Caco-2 (cell line): Measurements from ENCODE around the gene LRRC55. TPM values are rescaled to one million over a fixed set of nuclear protein-coding genes. Genes with fewer than 3 reads are reported as not detected.

Source experiments
- BruUV-seq: library from RNA; stranded (reverse); fragments of 400-500 nt; replicated peaks from 2 replicates; lab custom pipeline; 2021; lab: Mats Ljungman, UMichigan
- CTCF ChIA-PET: fragments of 300-600 bp; sonication (Branson Sonifier 250); formaldehyde crosslinking; loops from one replicate; lab custom pipeline; 2022; ENCODE audit warnings: antibody characterized with exemption; lab: Charles Lee
- POLR2A ChIA-PET: fragments of 300-600 bp; sonication (Branson Sonifier 250); formaldehyde crosslinking; loops from one replicate; lab custom pipeline; 2022; ENCODE audit warnings: antibody characterized with exemption; lab: Charles Lee
- DNase-seq, 2 experiments: peaks; one replicate each; pipeline versions ENCODE4 v3.0.0 to v3.0.0-alpha.2; 2020 to 2022
- H3K27me3 ChIP-seq: replicated peaks from 2 replicates; pipeline ENCODE4 v1.6.0; 2011; ENCODE audit warnings: low read length; ENCODE audit not compliant: control insufficient read depth, insufficient read depth
- H3K36me3 ChIP-seq: 2 replicates; pipeline ENCODE4 v1.5.1; 2011; ENCODE audit warnings: low read length; ENCODE audit not compliant: control insufficient read depth, insufficient read depth
- H3K4me1 ChIP-seq: fragments of 250-450 bp; sonication (Bioruptor Pico); 2 replicates; pipeline ENCODE4 v1.5.1; 2020; ENCODE audit warnings: mild to moderate bottlenecking
- H3K4me3 ChIP-seq: 2 replicates; pipeline ENCODE4 v1.5.1; 2011; ENCODE audit warnings: low read depth, mild to moderate bottlenecking, control low read depth, low read length
- H3K9me3 ChIP-seq: fragments of 250-450 bp; sonication (Bioruptor Pico); 2 replicates; pipeline ENCODE4 v1.5.1; 2020; ENCODE audit warnings: mild to moderate bottlenecking, moderate library complexity
- H3K27ac Mint-ChIP-seq: one replicate; pipeline ENCODE4 v1.8.0; 2022; ENCODE audit warnings: mixed read lengths; ENCODE audit not compliant: unreplicated experiment
- H3K27me3 Mint-ChIP-seq: one replicate; pipeline ENCODE4 v1.8.0; 2022; ENCODE audit warnings: mixed read lengths; ENCODE audit not compliant: insufficient read depth, unreplicated experiment
- H3K36me3 Mint-ChIP-seq: one replicate; pipeline ENCODE4 v1.8.0; 2022; ENCODE audit warnings: mild to moderate bottlenecking, mixed read lengths; ENCODE audit not compliant: insufficient read depth, unreplicated experiment
- H3K4me1 Mint-ChIP-seq: one replicate; pipeline ENCODE4 v1.8.0; 2022; ENCODE audit warnings: low read depth, mixed read lengths; ENCODE audit not compliant: unreplicated experiment
- H3K4me3 Mint-ChIP-seq: one replicate; pipeline ENCODE4 v1.8.0; 2022; ENCODE audit warnings: mild to moderate bottlenecking, moderate library complexity, mixed read lengths; ENCODE audit not compliant: unreplicated experiment
- H3K9me3 Mint-ChIP-seq: one replicate; pipeline ENCODE4 v1.8.0; 2022; ENCODE audit warnings: mixed read lengths; ENCODE audit not compliant: unreplicated experiment
- intact Hi-C: fragments of 100-400 bp; cut with micrococcal nuclease; formaldehyde crosslinking; loops from one replicate; pipeline ENCODE4 v1.10.0; 2022; ENCODE audit not compliant: unreplicated experiment
- total RNA-seq: library from RNA; stranded (reverse); gene quantifications from 2 replicates; pipeline ENCODE4 v1.2.3, GENCODE V29; 2022
- TF ChIP-seq, protein P1 (sequence below), 2 experiments: fragments of 200-600 bp in 1 of 2; IDR thresholded peaks; 1 replicate in 1 of 2; 2 replicates in 1 of 2; pipeline versions ENCODE4 v1.5.1 to v1.8.0; 2011 to 2022; ENCODE audit warnings: antibody characterized with exemption in 1 of 2, control low read depth in 1 of 2, inconsistent platforms in 1 of 2, low read depth in 1 of 2, low read length in 1 of 2, mild to moderate bottlenecking in 1 of 2, moderate library complexity in 1 of 2; ENCODE audit not compliant: insufficient read depth in 1 of 2, severe bottlenecking in 1 of 2, unreplicated experiment in 1 of 2

LRRC55 gene
- total RNA-seq, 1 experiment from 2014 or later = not detected

- Mint-ChIP-seq H3K9me3 (no peaks in the 10 kb centered on the region), H3K27me3 (peaks cover 13% of the 10 kb centered on the region), H3K4me1 (no peaks in the 10 kb centered on the region), H3K27ac (no peak overlapping the region), H3K36me3 (no peaks in the 10 kb centered on the region), H3K4me3 (no peak overlapping the region)
- CTCF ChIA-PET = no interaction called here
- Histone ChIP-seq H3K9me3 (no peaks in the 10 kb centered on the region), H3K27me3 (no peaks in the 10 kb centered on the region), H3K4me1 (no peaks in the 10 kb centered on the region), H3K4me3 (no peak overlapping the region), H3K36me3 (no peaks in the 10 kb centered on the region)
- no peak for DNase-seq
- POLR2A ChIA-PET = no interaction called here
- BruUV-seq = no TSS peak
- intact Hi-C loops = loop anchor here (5.0 kb wide), 1 partner anchor 39 kb away; no protein-coding TSS in a partner anchor
- TF ChIP-seq, protein P1, sequence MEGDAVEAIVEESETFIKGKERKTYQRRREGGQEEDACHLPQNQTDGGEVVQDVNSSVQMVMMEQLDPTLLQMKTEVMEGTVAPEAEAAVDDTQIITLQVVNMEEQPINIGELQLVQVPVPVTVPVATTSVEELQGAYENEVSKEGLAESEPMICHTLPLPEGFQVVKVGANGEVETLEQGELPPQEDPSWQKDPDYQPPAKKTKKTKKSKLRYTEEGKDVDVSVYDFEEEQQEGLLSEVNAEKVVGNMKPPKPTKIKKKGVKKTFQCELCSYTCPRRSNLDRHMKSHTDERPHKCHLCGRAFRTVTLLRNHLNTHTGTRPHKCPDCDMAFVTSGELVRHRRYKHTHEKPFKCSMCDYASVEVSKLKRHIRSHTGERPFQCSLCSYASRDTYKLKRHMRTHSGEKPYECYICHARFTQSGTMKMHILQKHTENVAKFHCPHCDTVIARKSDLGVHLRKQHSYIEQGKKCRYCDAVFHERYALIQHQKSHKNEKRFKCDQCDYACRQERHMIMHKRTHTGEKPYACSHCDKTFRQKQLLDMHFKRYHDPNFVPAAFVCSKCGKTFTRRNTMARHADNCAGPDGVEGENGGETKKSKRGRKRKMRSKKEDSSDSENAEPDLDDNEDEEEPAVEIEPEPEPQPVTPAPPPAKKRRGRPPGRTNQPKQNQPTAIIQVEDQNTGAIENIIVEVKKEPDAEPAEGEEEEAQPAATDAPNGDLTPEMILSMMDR (IDR thresholded peaks at IDR 0.05; ENCODE audit: insufficient read depth in 1 of 2, low read depth in 1 of 2, low read length in 1 of 2, severe bottlenecking in 1 of 2, unreplicated experiment in 1 of 2) = no peak
Observed at GRCh38 chr11:57180964-57181363, 789 bp upstream of the LRRC55 start.

DNA sequence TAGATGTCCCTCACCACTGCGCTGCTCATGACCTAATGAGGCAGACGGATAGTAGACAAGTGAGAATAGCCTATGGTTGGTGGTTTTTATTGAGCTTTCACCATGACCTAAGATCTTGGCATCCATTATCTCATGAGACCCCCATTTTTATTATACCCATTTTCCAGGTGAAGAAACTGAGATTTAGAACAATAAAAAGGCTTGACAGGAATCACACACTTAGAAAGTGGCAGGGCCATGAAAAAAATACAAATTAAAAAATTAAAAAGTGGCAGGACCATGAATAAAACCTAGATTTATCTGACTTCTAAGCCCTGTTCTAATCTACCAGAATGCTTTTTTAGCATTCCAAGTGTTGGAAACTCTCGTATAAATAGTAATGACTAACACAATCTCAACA lies 1.1 kb downstream of the LRRC55 start:
- DNase-seq = no peak
- H3K36me3 ChIP-seq = no peaks in the 10 kb centered on the region
- H3K4me1 ChIP-seq = no peaks in the 10 kb centered on the region
- intact Hi-C loops = loop anchor here (5.0 kb wide), 1 partner anchor 41 kb away; no protein-coding TSS in a partner anchor
- H3K27me3 ChIP-seq = no peaks in the 10 kb centered on the region
- Mint-ChIP-seq H3K27ac (no peak overlapping the region), H3K9me3 (no peaks in the 10 kb centered on the region), H3K4me3 (no peak overlapping the region), H3K4me1 (no peaks in the 10 kb centered on the region), H3K36me3 (no peaks in the 10 kb centered on the region), H3K27me3 (peaks cover 19% of the 10 kb centered on the region)
- no TSS peak for BruUV-seq
- H3K4me3 ChIP-seq = no peak overlapping the region
- ChIA-PET POLR2A (no interaction called here), CTCF (no interaction called here)
- TF ChIP-seq, protein P1 (IDR thresholded peaks at IDR 0.05; ENCODE audit: insufficient read depth in 1 of 2, low read depth in 1 of 2, low read length in 1 of 2, severe bottlenecking in 1 of 2, unreplicated experiment in 1 of 2) = no peak
- no peaks in the 10 kb centered on the region for H3K9me3 ChIP-seq

DNA sequence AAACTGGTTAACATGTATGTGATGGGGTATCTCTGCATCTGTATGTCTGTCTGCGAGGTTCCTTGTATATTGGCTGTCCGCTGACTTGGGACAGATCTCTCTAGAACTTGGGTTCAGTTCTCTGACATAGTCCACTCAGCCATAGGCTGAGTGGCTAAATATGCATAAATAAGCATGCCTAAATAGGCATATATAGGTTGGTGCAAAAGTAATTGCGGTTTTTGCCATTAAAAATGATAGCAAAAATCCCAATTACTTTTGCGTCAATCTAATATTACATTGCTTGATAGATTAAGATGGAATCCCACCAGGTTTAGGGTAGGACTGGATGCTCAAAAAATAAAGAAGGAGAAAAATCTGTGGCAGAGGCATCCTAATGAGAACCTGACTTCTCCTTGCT lies 8.8 kb downstream of the LRRC55 start:
- Histone ChIP-seq H3K27me3 (no peaks in the 10 kb centered on the region), H3K9me3 (no peaks in the 10 kb centered on the region), H3K4me3 (no peak overlapping the region), H3K36me3 (no peaks in the 10 kb centered on the region), H3K4me1 (no peaks in the 10 kb centered on the region)
- POLR2A ChIA-PET = no interaction called here
- H3K4me3 Mint-ChIP-seq = no peak overlapping the region
- no peak overlapping the region for H3K27ac Mint-ChIP-seq
- TF ChIP-seq, protein P1 (IDR thresholded peaks at IDR 0.05; ENCODE audit: insufficient read depth in 1 of 2, low read depth in 1 of 2, low read length in 1 of 2, severe bottlenecking in 1 of 2, unreplicated experiment in 1 of 2) = no peak
- no peaks in the 10 kb centered on the region for H3K36me3 Mint-ChIP-seq
- no peaks in the 10 kb centered on the region for H3K4me1 Mint-ChIP-seq
- peaks cover 25% of the 10 kb centered on the region for H3K27me3 Mint-ChIP-seq
- CTCF ChIA-PET = no interaction called here
- DNase-seq = no peak
- no TSS peak for BruUV-seq
- intact Hi-C loops = no loop called here
- no peaks in the 10 kb centered on the region for H3K9me3 Mint-ChIP-seq
